ENCODE measurements around the gene GMPS. TPM values are rescaled to one million over a fixed set of nuclear protein-coding genes. Genes with fewer than 3 reads are reported as not detected.

The GMPS gene
- total and polyA plus RNA-seq, 2 of the 8 experiments (the other 6 are each of a cell fraction or from before 2014, with no cell fraction given): 57.7 to 175 TPM

- peaks cover 0 to 22% (median 5%) of the 10 kb centered on the region in 4 experiments; a peak in 4 of 8 replicates for H3K36me3 ChIP-seq (ENCODE audit: control insufficient read depth in 2 of 4, insufficient read depth in 4 of 4, low read length in 3 of 4)
- H4K5ac ChIP-seq (ENCODE audit: insufficient read length, low read depth, low read length): no peak overlapping the region
- ChIA-PET CTCF (ENCODE audit: partially characterized antibody) (no interaction called here), POLR2A (ENCODE audit: partially characterized antibody) (interaction anchor here (1.1 kb wide), 1 partner anchor 9 kb away, joined by 3 read pairs; no protein-coding TSS in a partner anchor)
- FAIRE-seq: no peak
- H3K14ac ChIP-seq (ENCODE audit: insufficient read length): no peak overlapping the region
- H2BK20ac ChIP-seq (ENCODE audit: low read length): no peak overlapping the region
- no peak overlapping the region for H3K23ac ChIP-seq (ENCODE audit: insufficient read length)
- H3K27ac ChIP-seq (ENCODE audit: low read depth, low read length): no peak overlapping the region
- H4K8ac ChIP-seq (ENCODE audit: extremely low read depth, insufficient read depth, low read length): no peak overlapping the region
- no peak for DNase-seq (ENCODE audit: low read depth in 1 of 2, low spot score in 2 of 2)
- H4K20me1 ChIP-seq (replicated peaks in 1 of 2; ENCODE audit: control insufficient read depth in 1 of 2, insufficient read depth in 2 of 2, low read length in 2 of 2): peaks cover 8% of the 10 kb centered on the region in 2 experiments
- H3K4me2 ChIP-seq (ENCODE audit: insufficient read depth in 1 of 2, low read depth in 2 of 2, low read length in 2 of 2): no peak overlapping the region
- no peak overlapping the region for H2BK15ac ChIP-seq (ENCODE audit: low read length)
- no peak overlapping the region for H3K9ac ChIP-seq (replicated peaks in 1 of 4; ENCODE audit: extremely low read depth in 1 of 4, low read depth in 3 of 4, low read length in 3 of 4)
- H3K56ac ChIP-seq (replicated peaks; ENCODE audit: insufficient read length, low read depth, low read length): no peak overlapping the region
- H3K18ac ChIP-seq (ENCODE audit: extremely low read depth, low read length): no peak overlapping the region
- no peak overlapping the region for H2AFZ ChIP-seq (ENCODE audit: low read length)
- no peaks in the 10 kb centered on the region for H3K23me2 ChIP-seq (ENCODE audit: low read depth, low read length)
- no peaks in the 10 kb centered on the region for H3K9me3 ChIP-seq (ENCODE audit: insufficient read depth in 2 of 2, low read depth in 1 of 2, low read length in 1 of 2)
- no peaks in the 10 kb centered on the region for H3K4me1 ChIP-seq (replicated peaks in 1 of 4; ENCODE audit: control insufficient read depth in 3 of 4, insufficient read depth in 4 of 4, low read length in 3 of 4)
- no peak overlapping the region for H2AK5ac ChIP-seq (ENCODE audit: low read depth, low read length)
- H3K4ac ChIP-seq (replicated peaks; ENCODE audit: insufficient read length, low read depth, low read length): no peak overlapping the region
- H2BK120ac ChIP-seq (replicated peaks; ENCODE audit: low read depth, low read length): no peak overlapping the region
- H3K79me2 ChIP-seq (ENCODE audit: control insufficient read depth in 1 of 2, insufficient read depth in 2 of 2, low read length in 2 of 2): peaks cover 5 to 76% of the 10 kb centered on the region in 2 experiments; a peak in 3 of 4 replicates
- no peak overlapping the region for H4K91ac ChIP-seq (replicated peaks; ENCODE audit: insufficient read length, low read length)
- H2BK12ac ChIP-seq (ENCODE audit: low read depth, low read length): no peak overlapping the region
- WGBS, 2 experiments (ENCODE audit: extremely low coverage in 1 of 2, insufficient coverage in 1 of 2, insufficient read length in 1 of 2, insufficient replicate concordance in 2 of 2, low coverage in 1 of 2, low lambda C conversion rate in 2 of 2, missing lambda C conversion rate in 1 of 2): 81% methylated on average over 2 of the region's 2 CpGs; no CpG with 5 or more reads in 1 of the 2 experiments
- no peak overlapping the region for H2BK5ac ChIP-seq (ENCODE audit: low read depth, low read length)
- no peak overlapping the region for H3K4me3 ChIP-seq (ENCODE audit: extremely low read depth in 1 of 4, insufficient read depth in 2 of 4, low read depth in 3 of 4, low read length in 4 of 4)
- no peaks in the 10 kb centered on the region for H3K27me3 ChIP-seq (replicated peaks in 1 of 4; ENCODE audit: control insufficient read depth in 3 of 4, extremely low read depth in 1 of 4, insufficient read depth in 3 of 4, low read length in 3 of 4)
- TF ChIP-seq SP1 (IDR thresholded peaks at IDR 0.05; ENCODE audit: low read depth, low read length) (0 out of 2 replicates have a peak, but pooled peaks have one; percentile 34), KDM5A (IDR thresholded peaks at IDR 0.05; ENCODE audit: low read length) (no peak), ATF3 (IDR thresholded peaks at IDR 0.05; ENCODE audit: insufficient read depth, low read depth, low read length) (no peak)
- 0 out of 2 replicates have a peak, but pooled peaks cover 2% of the 10 kb centered on the region for H3K79me1 ChIP-seq (ENCODE audit: low read depth, low read length)
Measured at GRCh38 chr3:155890671-155891190, 20.3 kb downstream of the GMPS start.

Measured in H1 (cell line).